GM18511 (cell line): ENCODE data around the gene CCIN.
A peak's percentile ranks its signal among the peaks of the same experiment; 100 is the strongest.

Source experiments
- ATAC-seq: cut with Tn5 transposase; IDR thresholded peaks from one replicate; pipeline ENCODE4 v1.9.1; 2021; ENCODE audit warnings: mild to moderate bottlenecking, moderate library complexity; ENCODE audit not compliant: unreplicated experiment

Gene CCIN

GRCh38 chr9:36188212-36188611 lies 19.0 kb downstream of the CCIN start:
- no peak for ATAC-seq

- no peak for ATAC-seq
Measured at GRCh38 chr9:36189976-36190375, 20.8 kb downstream of the CCIN start.

- ATAC-seq: peak; percentile 98
Measured at GRCh38 chr9:36190388-36191289, 21.5 kb downstream of the CCIN start, which contains the start of gene CLTA. CLTA (plus strand) TSS chr9:36190921; CDS start chr9:36191057, 136 bp downstream.

GRCh38 chr9:36191290-36191645 lies 22.1 kb downstream of the CCIN start:
- ATAC-seq: peak; percentile 17

- ATAC-seq: no peak
Measured at GRCh38 chr9:36191686-36192085, 22.5 kb downstream of the CCIN start.

GRCh38 chr9:36192196-36192595 lies 23.0 kb downstream of the CCIN start:
- ATAC-seq: no peak

GRCh38 chr9:36193023-36193422 lies 23.8 kb downstream of the CCIN start:
- ATAC-seq: no peak

GRCh38 chr9:36194326-36195000 lies 25.3 kb downstream of the CCIN start:
- no peak for ATAC-seq

- ATAC-seq: no peak
Measured at GRCh38 chr9:36204906-36205547, 35.8 kb downstream of the CCIN start.

GRCh38 chr9:36207016-36207415 lies 37.8 kb downstream of the CCIN start:
- no peak for ATAC-seq

GRCh38 chr9:36207546-36208012 lies 38.4 kb downstream of the CCIN start:
- ATAC-seq: no peak

GRCh38 chr9:36208521-36209253 lies 39.5 kb downstream of the CCIN start:
- no peak for ATAC-seq

- no peak for ATAC-seq
Measured at GRCh38 chr9:36210722-36211121, 41.5 kb downstream of the CCIN start.

GRCh38 chr9:36211510-36211909 lies 42.3 kb downstream of the CCIN start:
- no peak for ATAC-seq

- ATAC-seq: no peak
Measured at GRCh38 chr9:36213387-36213786, 44.2 kb downstream of the CCIN start.

- ATAC-seq: no peak
Measured at GRCh38 chr9:36213989-36214388, 44.8 kb downstream of the CCIN start.

- no peak for ATAC-seq
Measured at GRCh38 chr9:36214571-36214970, 45.4 kb downstream of the CCIN start.

- no peak for ATAC-seq
Measured at GRCh38 chr9:36217256-36217968, 48.2 kb downstream of the CCIN start.

GRCh38 chr9:36218011-36218410 lies 48.8 kb downstream of the CCIN start:
- ATAC-seq: no peak

GRCh38 chr9:36218411-36218901 lies 49.3 kb downstream of the CCIN start:
- no peak for ATAC-seq
